ENCODE data around the gene CAPRIN2.

GRCh38 chr12:30744321-30744720 is 10.4 kb downstream of the CAPRIN2 start:
- TF ChIP-seq CTCF (IDR thresholded peaks at IDR 0.05) (no peak), ZFX (IDR thresholded peaks at IDR 0.05; ENCODE audit: borderline replicate concordance) (no peak)

All from 22Rv1 (cell line).